Astrocyte (in vitro differentiated cells and primary cell): ENCODE data around the gene LDLRAD4.

Source experiments
- CTCF ChIP-seq: IDR thresholded peaks from 2 replicates; pipeline ENCODE4 v1.5.1; 2011; ENCODE audit warnings: low read depth, mild to moderate bottlenecking, inconsistent platforms, low read length, moderate library complexity; ENCODE audit not compliant: insufficient read depth
- EZH2 ChIP-seq: IDR thresholded peaks from 2 replicates; pipeline ENCODE4 v1.6.1; 2012; ENCODE audit warnings: mild to moderate bottlenecking, low read length, inconsistent platforms; ENCODE audit not compliant: insufficient read depth

DNA sequence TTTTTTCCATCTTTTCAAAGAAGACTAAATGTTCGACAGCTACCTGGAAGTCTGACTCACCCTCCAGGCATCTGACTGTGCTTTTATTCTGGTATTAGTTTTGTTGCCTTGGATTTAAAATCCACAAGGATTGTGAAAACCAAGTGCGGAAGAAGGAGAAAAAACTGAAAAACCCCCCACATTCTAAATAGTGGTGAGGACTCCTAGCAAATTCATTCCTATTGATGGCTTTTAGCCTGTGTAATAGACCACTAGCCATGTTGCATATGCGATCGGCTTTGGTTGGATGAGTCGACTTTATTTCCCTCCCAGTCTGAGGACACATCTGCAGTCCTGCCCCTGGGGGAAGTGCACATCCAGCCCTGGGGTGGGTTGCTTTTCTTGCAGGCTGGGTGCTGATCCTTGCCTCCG is 16.9 kb downstream of the LDLRAD4 start:
- no peak for TF ChIP-seq EZH2
- TF ChIP-seq CTCF, result no peak
